Measurements from ENCODE around the gene BICC1.

Gene BICC1

DNA sequence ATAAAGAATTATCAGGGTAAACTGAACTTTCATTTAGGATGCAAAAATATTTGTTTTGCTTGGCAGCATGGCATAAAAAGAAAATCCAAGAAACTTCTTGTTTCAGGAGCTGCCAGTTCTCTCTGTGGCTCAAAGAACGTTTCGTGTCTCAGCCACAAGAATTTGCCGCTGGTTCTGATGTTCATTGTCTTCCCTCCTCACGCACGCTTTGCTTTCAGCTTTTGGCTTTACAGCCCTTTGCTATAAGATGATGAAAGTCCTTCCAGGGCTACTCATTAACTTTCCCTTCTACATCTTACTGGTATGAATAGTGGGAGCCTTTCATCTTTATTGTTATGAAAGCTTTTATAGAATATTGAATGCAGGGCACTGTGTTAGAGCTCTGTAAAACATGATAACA lies 124.7 kb downstream of the BICC1 start:
- no peak overlapping the region for H4K8ac ChIP-seq (ENCODE audit: low read depth, low read length)
- no peak overlapping the region for H2BK120ac ChIP-seq (ENCODE audit: low read depth, low read length)
- no peaks in the 10 kb centered on the region for H3K36me3 ChIP-seq (replicated peaks in 1 of 2; ENCODE audit: control insufficient read depth in 2 of 2, insufficient read depth in 2 of 2, low read length in 2 of 2)
- H4K91ac ChIP-seq (ENCODE audit: low read depth, low read length, poor library complexity): no peak overlapping the region
- no peak overlapping the region for H3K27ac ChIP-seq (replicated peaks; ENCODE audit: low read length)
- H3K18ac ChIP-seq (ENCODE audit: low read length): no peak overlapping the region
- no peak overlapping the region for H3K14ac ChIP-seq (ENCODE audit: low read length)
- H3K4me1 ChIP-seq (ENCODE audit: control insufficient read depth in 2 of 2, insufficient read depth in 1 of 2, low read depth in 1 of 2, low read length in 2 of 2): peaks cover 4 to 5% of the 10 kb centered on the region in 2 donors
- no peak overlapping the region for H3K4me3 ChIP-seq (ENCODE audit: low read length in 2 of 2)
- H3K9ac ChIP-seq (ENCODE audit: low read depth, low read length, poor library complexity): no peak overlapping the region
- H2AFZ ChIP-seq (ENCODE audit: low read length): no peak overlapping the region
- H3K9me3 ChIP-seq (replicated peaks in 1 of 2; ENCODE audit: control insufficient read depth in 2 of 2, insufficient read depth in 1 of 2, low read depth in 1 of 2, low read length in 2 of 2): no peaks in the 10 kb centered on the region
- no peak overlapping the region for H3K23ac ChIP-seq (ENCODE audit: low read depth, low read length, poor library complexity)
- no peak overlapping the region for H3K4ac ChIP-seq (ENCODE audit: low read length)
- no peaks in the 10 kb centered on the region for H3K79me1 ChIP-seq (ENCODE audit: low read depth, low read length)
- WGBS, 2 donors (ENCODE audit: extremely low coverage in 2 of 2, insufficient read length in 2 of 2, insufficient replicate concordance in 1 of 2): no CpG with 5 or more reads among the region's 5 CpGs
- H2BK5ac ChIP-seq (ENCODE audit: low read length): no peak overlapping the region
- no peak overlapping the region for H2AK5ac ChIP-seq (ENCODE audit: low read depth, low read length)
- no peak overlapping the region for H3K4me2 ChIP-seq (ENCODE audit: insufficient read depth, low read length, poor library complexity, severe bottlenecking)
- no peak overlapping the region for H2BK15ac ChIP-seq (ENCODE audit: low read length)
- DNase-seq (ENCODE audit: low spot score): no peak
- H2BK12ac ChIP-seq (ENCODE audit: low read length): no peak overlapping the region
- H3K27me3 ChIP-seq (ENCODE audit: control insufficient read depth in 3 of 3, insufficient read depth in 3 of 3, low read depth in 1 of 3, low read length in 3 of 3): no peaks in the 10 kb centered on the region

- Histone ChIP-seq H3K4me1 (ENCODE audit: control insufficient read depth in 2 of 2, insufficient read depth in 1 of 2, low read depth in 1 of 2, low read length in 2 of 2) (peaks cover 4 to 5% of the 10 kb centered on the region in 2 donors), H2BK12ac (ENCODE audit: low read length) (no peak overlapping the region), H3K4ac (ENCODE audit: low read length) (no peak overlapping the region), H3K36me3 (replicated peaks in 1 of 2; ENCODE audit: control insufficient read depth in 2 of 2, insufficient read depth in 2 of 2, low read length in 2 of 2) (no peaks in the 10 kb centered on the region), H3K23ac (ENCODE audit: low read depth, low read length, poor library complexity) (no peak overlapping the region), H2BK15ac (ENCODE audit: low read length) (no peak overlapping the region), H2BK5ac (ENCODE audit: low read length) (no peak overlapping the region), H2AK5ac (ENCODE audit: low read depth, low read length) (no peak overlapping the region), H3K9me3 (replicated peaks in 1 of 2; ENCODE audit: control insufficient read depth in 2 of 2, insufficient read depth in 1 of 2, low read depth in 1 of 2, low read length in 2 of 2) (no peaks in the 10 kb centered on the region), H3K4me2 (ENCODE audit: insufficient read depth, low read length, poor library complexity, severe bottlenecking) (no peak overlapping the region), H3K27ac (replicated peaks; ENCODE audit: low read length) (no peak overlapping the region), H4K8ac (ENCODE audit: low read depth, low read length) (no peak overlapping the region), H4K91ac (ENCODE audit: low read depth, low read length, poor library complexity) (no peak overlapping the region), H2AFZ (ENCODE audit: low read length) (no peak overlapping the region), H3K27me3 (ENCODE audit: control insufficient read depth in 3 of 3, insufficient read depth in 3 of 3, low read depth in 1 of 3, low read length in 3 of 3) (no peaks in the 10 kb centered on the region), H3K14ac (ENCODE audit: low read length) (no peak overlapping the region), H3K9ac (ENCODE audit: low read depth, low read length, poor library complexity) (no peak overlapping the region), H3K18ac (ENCODE audit: low read length) (no peak overlapping the region), H3K79me1 (ENCODE audit: low read depth, low read length) (no peaks in the 10 kb centered on the region), H2BK120ac (ENCODE audit: low read depth, low read length) (no peak overlapping the region), H3K4me3 (ENCODE audit: low read length in 2 of 2) (no peak overlapping the region)
- WGBS, 2 donors (ENCODE audit: extremely low coverage in 2 of 2, insufficient read length in 2 of 2, insufficient replicate concordance in 1 of 2): no CpG with 5 or more reads among the region's 5 CpGs
- DNase-seq (ENCODE audit: low spot score): no peak
These were observed 125.7 kb downstream of the BICC1 start for GRCh38 chr10:58638388-58638787.

- Histone ChIP-seq H3K4me1 (ENCODE audit: control insufficient read depth in 2 of 2, insufficient read depth in 1 of 2, low read depth in 1 of 2, low read length in 2 of 2) (peaks cover 4 to 5% of the 10 kb centered on the region in 2 donors), H2BK12ac (ENCODE audit: low read length) (no peak overlapping the region), H3K4ac (ENCODE audit: low read length) (no peak overlapping the region), H3K18ac (ENCODE audit: low read length) (no peak overlapping the region), H2BK120ac (ENCODE audit: low read depth, low read length) (no peak overlapping the region), H4K91ac (ENCODE audit: low read depth, low read length, poor library complexity) (no peak overlapping the region), H3K79me1 (ENCODE audit: low read depth, low read length) (no peaks in the 10 kb centered on the region), H3K14ac (ENCODE audit: low read length) (no peak overlapping the region), H3K36me3 (replicated peaks in 1 of 2; ENCODE audit: control insufficient read depth in 2 of 2, insufficient read depth in 2 of 2, low read length in 2 of 2) (no peaks in the 10 kb centered on the region), H2BK5ac (ENCODE audit: low read length) (no peak overlapping the region), H3K9ac (ENCODE audit: low read depth, low read length, poor library complexity) (no peak overlapping the region), H2AFZ (ENCODE audit: low read length) (peak overlapping the region; percentile 2), H2BK15ac (ENCODE audit: low read length) (no peak overlapping the region), H3K4me2 (ENCODE audit: insufficient read depth, low read length, poor library complexity, severe bottlenecking) (no peak overlapping the region), H3K9me3 (replicated peaks in 1 of 2; ENCODE audit: control insufficient read depth in 2 of 2, insufficient read depth in 1 of 2, low read depth in 1 of 2, low read length in 2 of 2) (no peaks in the 10 kb centered on the region), H4K8ac (ENCODE audit: low read depth, low read length) (no peak overlapping the region), H3K27me3 (ENCODE audit: control insufficient read depth in 3 of 3, insufficient read depth in 3 of 3, low read depth in 1 of 3, low read length in 3 of 3) (no peaks in the 10 kb centered on the region), H2AK5ac (ENCODE audit: low read depth, low read length) (no peak overlapping the region), H3K23ac (ENCODE audit: low read depth, low read length, poor library complexity) (no peak overlapping the region), H3K4me3 (ENCODE audit: low read length in 2 of 2) (no peak overlapping the region), H3K27ac (replicated peaks; ENCODE audit: low read length) (no peak overlapping the region)
- no peak for DNase-seq (ENCODE audit: low spot score)
- no CpG with 5 or more reads among the region's 5 CpGs for WGBS, 2 donors (ENCODE audit: extremely low coverage in 2 of 2, insufficient read length in 2 of 2, insufficient replicate concordance in 1 of 2)
These were observed 128.4 kb downstream of the BICC1 start for GRCh38 chr10:58641095-58641531.

- H3K79me1 ChIP-seq (ENCODE audit: low read depth, low read length): no peaks in the 10 kb centered on the region
- H3K27ac ChIP-seq (replicated peaks; ENCODE audit: low read length): no peak overlapping the region
- H2BK5ac ChIP-seq (ENCODE audit: low read length): no peak overlapping the region
- H3K9me3 ChIP-seq (replicated peaks in 1 of 2; ENCODE audit: control insufficient read depth in 2 of 2, insufficient read depth in 1 of 2, low read depth in 1 of 2, low read length in 2 of 2): no peaks in the 10 kb centered on the region
- no peak overlapping the region for H3K4me2 ChIP-seq (ENCODE audit: insufficient read depth, low read length, poor library complexity, severe bottlenecking)
- no peak overlapping the region for H2BK12ac ChIP-seq (ENCODE audit: low read length)
- DNase-seq (ENCODE audit: low spot score): no peak
- H4K8ac ChIP-seq (ENCODE audit: low read depth, low read length): no peak overlapping the region
- no peak overlapping the region for H3K4me3 ChIP-seq (ENCODE audit: low read length in 2 of 2)
- no peak overlapping the region for H3K9ac ChIP-seq (ENCODE audit: low read depth, low read length, poor library complexity)
- no peaks in the 10 kb centered on the region for H3K36me3 ChIP-seq (replicated peaks in 1 of 2; ENCODE audit: control insufficient read depth in 2 of 2, insufficient read depth in 2 of 2, low read length in 2 of 2)
- H2BK120ac ChIP-seq (ENCODE audit: low read depth, low read length): no peak overlapping the region
- no peak overlapping the region for H2AK5ac ChIP-seq (ENCODE audit: low read depth, low read length)
- H3K14ac ChIP-seq (ENCODE audit: low read length): no peak overlapping the region
- H3K18ac ChIP-seq (ENCODE audit: low read length): no peak overlapping the region
- no peak overlapping the region for H3K4ac ChIP-seq (ENCODE audit: low read length)
- H3K23ac ChIP-seq (ENCODE audit: low read depth, low read length, poor library complexity): no peak overlapping the region
- peaks cover 4 to 5% of the 10 kb centered on the region in 2 donors for H3K4me1 ChIP-seq (ENCODE audit: control insufficient read depth in 2 of 2, insufficient read depth in 1 of 2, low read depth in 1 of 2, low read length in 2 of 2)
- no peaks in the 10 kb centered on the region for H3K27me3 ChIP-seq (ENCODE audit: control insufficient read depth in 3 of 3, insufficient read depth in 3 of 3, low read depth in 1 of 3, low read length in 3 of 3)
- H4K91ac ChIP-seq (ENCODE audit: low read depth, low read length, poor library complexity): no peak overlapping the region
- H2AFZ ChIP-seq (ENCODE audit: low read length): no peak overlapping the region
- H2BK15ac ChIP-seq (ENCODE audit: low read length): no peak overlapping the region
- no CpG with 5 or more reads among the region's 2 CpGs for WGBS, 2 donors (ENCODE audit: extremely low coverage in 2 of 2, insufficient read length in 2 of 2, insufficient replicate concordance in 1 of 2)
These were observed 129.0 kb downstream of the BICC1 start for GRCh38 chr10:58641708-58642107.
